Measurements from ENCODE around the gene MGRN1. TPM values are rescaled to one million over a fixed set of nuclear protein-coding genes. Genes with fewer than 3 reads are reported as not detected.

Gene MGRN1
- total RNA-seq, 1 donor from 2014 or later, result 63.6 TPM

DNA sequence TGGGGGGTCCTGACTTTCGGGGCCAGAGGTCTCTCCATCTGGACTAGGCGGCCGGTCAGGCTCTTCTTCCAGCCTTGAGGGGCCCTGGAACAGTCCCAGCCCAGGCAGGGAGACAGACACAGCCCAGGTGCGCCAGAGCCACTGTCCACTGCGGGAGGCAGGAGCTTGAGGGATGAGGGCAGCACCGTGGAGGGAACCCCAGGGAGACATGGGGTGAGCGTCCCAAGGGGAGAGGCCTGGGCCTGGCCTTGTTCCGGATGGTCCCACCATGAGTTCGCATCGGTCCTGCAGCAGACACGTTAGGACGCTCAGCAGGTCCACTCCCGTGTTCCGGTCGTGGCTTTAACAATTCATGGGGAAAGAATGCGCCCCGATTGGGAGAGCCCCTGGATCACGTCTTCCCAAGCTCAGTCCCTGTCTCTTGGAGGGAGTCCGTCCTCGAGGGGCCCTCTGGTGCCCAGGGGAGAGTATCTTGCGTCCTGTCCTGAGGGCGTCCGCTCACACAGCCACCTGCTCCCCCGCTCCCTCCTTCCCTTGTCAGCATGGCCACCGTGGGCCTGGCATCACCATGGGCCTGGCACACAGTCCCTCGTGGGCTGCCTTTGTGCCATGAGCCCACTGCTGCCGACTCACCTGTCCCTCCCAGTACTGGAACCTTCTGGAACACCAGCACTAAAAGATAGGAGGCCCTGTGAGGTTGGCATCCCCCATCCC is 62.0 kb downstream of the MGRN1 start:
- no peak for DNase-seq (ENCODE audit: low read depth)
- Histone ChIP-seq H3K4me3 (ENCODE audit: low read depth, low read length) (no peak overlapping the region), H3K27me3 (ENCODE audit: control insufficient read depth, insufficient read depth, low read length) (no peaks in the 10 kb centered on the region), H3K36me3 (ENCODE audit: control insufficient read depth, insufficient read depth, low read length) (peaks cover 9% of the 10 kb centered on the region)
- TF ChIP-seq, protein P1, sequence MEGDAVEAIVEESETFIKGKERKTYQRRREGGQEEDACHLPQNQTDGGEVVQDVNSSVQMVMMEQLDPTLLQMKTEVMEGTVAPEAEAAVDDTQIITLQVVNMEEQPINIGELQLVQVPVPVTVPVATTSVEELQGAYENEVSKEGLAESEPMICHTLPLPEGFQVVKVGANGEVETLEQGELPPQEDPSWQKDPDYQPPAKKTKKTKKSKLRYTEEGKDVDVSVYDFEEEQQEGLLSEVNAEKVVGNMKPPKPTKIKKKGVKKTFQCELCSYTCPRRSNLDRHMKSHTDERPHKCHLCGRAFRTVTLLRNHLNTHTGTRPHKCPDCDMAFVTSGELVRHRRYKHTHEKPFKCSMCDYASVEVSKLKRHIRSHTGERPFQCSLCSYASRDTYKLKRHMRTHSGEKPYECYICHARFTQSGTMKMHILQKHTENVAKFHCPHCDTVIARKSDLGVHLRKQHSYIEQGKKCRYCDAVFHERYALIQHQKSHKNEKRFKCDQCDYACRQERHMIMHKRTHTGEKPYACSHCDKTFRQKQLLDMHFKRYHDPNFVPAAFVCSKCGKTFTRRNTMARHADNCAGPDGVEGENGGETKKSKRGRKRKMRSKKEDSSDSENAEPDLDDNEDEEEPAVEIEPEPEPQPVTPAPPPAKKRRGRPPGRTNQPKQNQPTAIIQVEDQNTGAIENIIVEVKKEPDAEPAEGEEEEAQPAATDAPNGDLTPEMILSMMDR (IDR thresholded peaks at IDR 0.05; ENCODE audit: insufficient read depth, low read length, poor library complexity, severe bottlenecking), result no peak

- H3K4me3 ChIP-seq (ENCODE audit: low read depth, low read length), result no peak overlapping the region
- TF ChIP-seq, protein P1 (IDR thresholded peaks at IDR 0.05; ENCODE audit: insufficient read depth, low read length, poor library complexity, severe bottlenecking), result no peak
- peaks cover 7% of the 10 kb centered on the region for H3K36me3 ChIP-seq (ENCODE audit: control insufficient read depth, insufficient read depth, low read length)
- no peak for DNase-seq (ENCODE audit: low read depth)
- H3K27me3 ChIP-seq (ENCODE audit: control insufficient read depth, insufficient read depth, low read length), result no peaks in the 10 kb centered on the region
Observed at GRCh38 chr16:4687416-4687815, 62.8 kb downstream of the MGRN1 start.

DNA sequence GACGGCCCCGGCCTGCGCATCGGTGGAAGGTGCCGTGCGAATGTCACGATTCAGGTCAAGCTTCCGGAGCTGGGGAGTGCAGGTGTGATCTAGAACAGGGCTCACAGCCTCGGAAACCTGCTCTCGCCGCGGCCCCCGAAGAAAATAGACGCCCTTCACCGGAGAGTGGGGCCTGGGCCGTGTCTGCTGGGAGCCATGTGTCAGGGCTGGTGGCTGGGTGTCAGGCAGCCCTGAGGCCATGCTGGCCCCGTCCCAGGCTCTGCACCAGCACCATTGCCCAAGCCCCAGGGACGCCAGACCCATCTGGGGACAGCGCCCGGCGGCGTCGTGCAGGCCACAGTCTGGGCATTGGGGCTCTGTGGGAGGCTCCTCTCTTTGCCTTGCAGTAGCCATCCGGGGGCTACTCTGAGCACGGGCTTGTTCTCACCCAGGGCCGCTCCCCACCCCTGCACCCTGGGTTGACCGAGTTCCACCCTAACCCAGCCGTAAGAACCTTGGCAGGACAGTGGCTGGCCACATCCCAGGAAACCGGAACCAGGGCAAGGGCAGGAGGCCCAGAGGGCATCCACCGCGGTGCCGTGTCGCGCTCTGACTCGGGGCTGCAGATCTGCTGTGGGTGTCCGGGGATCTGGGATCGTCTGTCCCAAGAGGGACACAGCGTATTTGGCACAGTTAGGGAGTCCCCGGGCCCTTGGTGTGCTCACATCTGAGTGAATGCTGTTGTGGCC is 63.5 kb downstream of the MGRN1 start:
- Histone ChIP-seq H3K27me3 (ENCODE audit: control insufficient read depth, insufficient read depth, low read length) (no peaks in the 10 kb centered on the region), H3K36me3 (ENCODE audit: control insufficient read depth, insufficient read depth, low read length) (peaks cover 7% of the 10 kb centered on the region), H3K4me3 (ENCODE audit: low read depth, low read length) (no peak overlapping the region)
- TF ChIP-seq, protein P1 (IDR thresholded peaks at IDR 0.05; ENCODE audit: insufficient read depth, low read length, poor library complexity, severe bottlenecking), result no peak
- DNase-seq (ENCODE audit: low read depth), result no peak

GRCh38 chr16:4688674-4689045 is 64.0 kb downstream of the MGRN1 start:
- H3K27me3 ChIP-seq (ENCODE audit: control insufficient read depth, insufficient read depth, low read length), result no peaks in the 10 kb centered on the region
- H3K4me3 ChIP-seq (ENCODE audit: low read depth, low read length), result no peak overlapping the region
- DNase-seq (ENCODE audit: low read depth), result no peak
- TF ChIP-seq, protein P1 (IDR thresholded peaks at IDR 0.05; ENCODE audit: insufficient read depth, low read length, poor library complexity, severe bottlenecking), result no peak
- H3K36me3 ChIP-seq (ENCODE audit: control insufficient read depth, insufficient read depth, low read length), result peaks cover 7% of the 10 kb centered on the region

- H3K27me3 ChIP-seq (ENCODE audit: control insufficient read depth, insufficient read depth, low read length), result no peaks in the 10 kb centered on the region
- DNase-seq (ENCODE audit: low read depth), result no peak
- H3K36me3 ChIP-seq (ENCODE audit: control insufficient read depth, insufficient read depth, low read length), result peaks cover 6% of the 10 kb centered on the region
- TF ChIP-seq, protein P1 (IDR thresholded peaks at IDR 0.05; ENCODE audit: insufficient read depth, low read length, poor library complexity, severe bottlenecking), result no peak
- H3K4me3 ChIP-seq (ENCODE audit: low read depth, low read length), result no peak overlapping the region
Observed at GRCh38 chr16:4689091-4689671, 64.6 kb downstream of the MGRN1 start.

Data from kidney epithelial cell (primary cell).